ENCODE data around the gene TMEM144.

DNA sequence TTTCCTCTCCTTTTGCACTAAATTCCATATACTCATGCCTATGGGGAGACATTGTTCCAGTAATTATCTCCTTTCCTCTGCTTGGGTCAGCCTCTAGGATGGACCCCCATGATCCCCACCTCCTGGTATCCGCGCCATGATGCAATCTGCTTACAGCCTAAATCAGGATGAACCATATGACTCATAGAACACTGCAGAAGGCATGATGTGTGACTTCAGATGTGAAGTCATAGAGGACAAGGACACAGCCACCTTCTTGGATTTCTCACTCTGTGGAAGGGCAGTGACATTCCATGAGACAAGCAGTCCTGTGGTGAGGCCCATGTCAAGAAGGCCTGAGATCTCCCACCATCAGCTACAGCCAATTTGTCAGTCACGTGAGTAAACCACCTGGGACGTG lies 9.0 kb upstream of the TMEM144 start:
- no peak for TF ChIP-seq CTCF (IDR thresholded peaks at IDR 0.05)
- no peak for TF ChIP-seq POLR2A (IDR thresholded peaks at IDR 0.05)

Data from adrenal gland (tissue), 5 donors.